Keratinocyte (primary cell): Measurements from ENCODE around the gene BRAT1. TPM values are rescaled to one million over a fixed set of nuclear protein-coding genes. Genes with fewer than 3 reads are reported as not detected.
A peak's percentile ranks its signal among the peaks of the same experiment; 100 is the strongest.

Source experiments
- DNase-seq: peaks from one replicate; pipeline ENCODE4 v3.0.0-alpha.2; 2011; ENCODE audit warnings: low read depth, missing footprints, low spot score
- FAIRE-seq: peaks from 2 replicates; lab custom pipeline; 2011; peaks lifted over from hg19 to GRCh38; lab: Jason Lieb, UNC
- H2AFZ ChIP-seq: 2 replicates; pipeline ENCODE4 v1.6.0; 2012; ENCODE audit warnings: low read length, control low read depth, inconsistent platforms; ENCODE audit not compliant: control insufficient read depth
- H3K27ac ChIP-seq: 2 replicates; pipeline ENCODE4 v1.5.1; 2011; ENCODE audit warnings: low read length; ENCODE audit not compliant: control insufficient read depth, insufficient read depth
- H3K27me3 ChIP-seq: 3 replicates; pipeline ENCODE4 v1.6.0; 2011; ENCODE audit warnings: low read length; ENCODE audit not compliant: control insufficient read depth, insufficient read depth; ENCODE audit errors: extremely low read depth
- H3K36me3 ChIP-seq, 2 experiments: 2 replicates in 1 of 2; 3 replicates in 1 of 2; pipeline ENCODE4 v1.5.1; 2011; ENCODE audit warnings: low read length in 2 of 2, mild to moderate bottlenecking in 1 of 2; ENCODE audit not compliant: control insufficient read depth in 2 of 2, insufficient read depth in 2 of 2; ENCODE audit errors: extremely low read depth in 1 of 2
- H3K4me1 ChIP-seq: 3 replicates; pipeline ENCODE4 v1.5.1; 2011; ENCODE audit warnings: low read length; ENCODE audit not compliant: control insufficient read depth, insufficient read depth; ENCODE audit errors: extremely low read depth
- H3K4me2 ChIP-seq: 3 replicates; pipeline ENCODE4 v1.6.0; 2011; ENCODE audit warnings: low read depth, low read length; ENCODE audit not compliant: control insufficient read depth, insufficient read depth; ENCODE audit errors: extremely low read depth
- H3K4me3 ChIP-seq, 3 experiments: fragments of 200-600 bp in 1 of 3; sonication (generic) in 1 of 3; 2 replicates in 2 of 3; 3 replicates in 1 of 3; pipeline ENCODE4 v1.5.1; 2011 to 2016; ENCODE audit warnings: low read length in 3 of 3, mild to moderate bottlenecking in 3 of 3, control low read depth in 2 of 3, inconsistent platforms in 1 of 3, low read depth in 1 of 3, mixed read lengths in 1 of 3, mixed run types in 1 of 3, moderate library complexity in 1 of 3; ENCODE audit not compliant: control insufficient read depth in 2 of 3, insufficient read depth in 2 of 3; ENCODE audit errors: extremely low read depth in 1 of 3
- H3K79me2 ChIP-seq: 2 replicates; pipeline ENCODE4 v1.6.0; 2012; ENCODE audit warnings: low read length; ENCODE audit not compliant: control insufficient read depth, insufficient read depth
- H3K9ac ChIP-seq: 3 replicates; pipeline ENCODE4 v1.6.0; 2011; ENCODE audit warnings: low read length; ENCODE audit not compliant: control insufficient read depth, insufficient read depth; ENCODE audit errors: extremely low read depth
- H3K9me1 ChIP-seq: 3 replicates; pipeline ENCODE4 v1.6.0; 2011; ENCODE audit warnings: low read length; ENCODE audit not compliant: control insufficient read depth, insufficient read depth; ENCODE audit errors: extremely low read depth
- H3K9me3 ChIP-seq: 2 replicates; pipeline ENCODE4 v1.5.1; 2012; ENCODE audit warnings: low read depth, low read length; ENCODE audit not compliant: control insufficient read depth
- H4K20me1 ChIP-seq: 3 replicates; pipeline ENCODE4 v1.6.0; 2011; ENCODE audit warnings: low read length; ENCODE audit not compliant: control insufficient read depth, insufficient read depth; ENCODE audit errors: extremely low read depth
- EZH2 ChIP-seq: IDR thresholded peaks from one replicate; pipeline ENCODE4 v1.6.1; 2012; ENCODE audit warnings: inconsistent platforms, mild to moderate bottlenecking, low read length, moderate library complexity
- dilution Hi-C: fragments of 300-500 bp; cut with MboI; formaldehyde crosslinking; loops from one replicate; pipeline ENCODE4 v1.7.0; 2020; ENCODE audit warnings: low sequenced_read_pairs; ENCODE audit not compliant: extremely low pct_ligation_motif_present
- polyA plus RNA-seq, 5 experiments: library from polyadenylated mRNA; depleted of rRNA in 3 of 5; stranded (reverse) in 3 of 5; stranded (forward) in 1 of 5; unstranded in 1 of 5; fragments of >200 nt; gene quantifications; 1 replicate in 1 of 5; 2 replicates in 3 of 5; 3 replicates in 1 of 5; pipeline versions ENCODE4 v1.2.1 to v1.2.3, GENCODE V29; 2011 to 2012; ENCODE audit warnings: missing spikeins in 2 of 5, low read depth in 1 of 5, low replicate concordance in 1 of 5
- TF ChIP-seq, protein P1 (sequence below), 3 experiments: IDR thresholded peaks in 1 of 3; conservative IDR thresholded peaks in 1 of 3; optimal IDR thresholded peaks in 1 of 3; 2 replicates in 2 of 3; 3 replicates in 1 of 3; pipeline versions ENCODE3 to v1.5.1; 2011; ENCODE audit warnings: low read length in 3 of 3, mild to moderate bottlenecking in 3 of 3, moderate library complexity in 2 of 3, control low read depth in 1 of 3, inconsistent platforms in 1 of 3; ENCODE audit not compliant: insufficient read depth in 2 of 3; ENCODE audit errors: extremely low read depth in 1 of 3

Gene BRAT1
- polyA plus RNA-seq, 1 donor (not counting 4 experiments of a cell fraction or from before 2014, with no cell fraction given), result 6.4 TPM

DNA sequence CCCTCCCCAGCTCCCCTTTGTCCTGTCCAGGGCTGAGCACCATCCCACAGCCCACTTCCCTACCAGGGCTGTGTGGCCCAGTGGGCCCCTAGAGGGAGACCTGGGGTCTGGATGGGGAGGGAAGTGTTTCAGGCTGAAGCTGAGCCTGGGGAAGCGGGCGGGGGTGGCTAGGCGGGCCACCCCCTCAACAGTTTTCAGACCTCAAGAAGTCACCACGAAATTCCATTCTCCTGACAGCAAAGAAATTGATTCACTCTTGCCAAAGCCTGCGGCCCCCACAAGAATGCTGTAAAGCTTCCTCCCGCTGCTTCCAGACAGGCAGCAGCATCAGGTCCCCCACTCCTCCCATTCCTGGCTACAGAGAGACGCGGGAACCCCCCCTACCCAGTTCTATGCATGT is 38.3 kb downstream of the BRAT1 start:
- H3K9ac ChIP-seq, result no peak overlapping the region
- TF ChIP-seq EZH2, result no peak
- TF ChIP-seq, protein P1, sequence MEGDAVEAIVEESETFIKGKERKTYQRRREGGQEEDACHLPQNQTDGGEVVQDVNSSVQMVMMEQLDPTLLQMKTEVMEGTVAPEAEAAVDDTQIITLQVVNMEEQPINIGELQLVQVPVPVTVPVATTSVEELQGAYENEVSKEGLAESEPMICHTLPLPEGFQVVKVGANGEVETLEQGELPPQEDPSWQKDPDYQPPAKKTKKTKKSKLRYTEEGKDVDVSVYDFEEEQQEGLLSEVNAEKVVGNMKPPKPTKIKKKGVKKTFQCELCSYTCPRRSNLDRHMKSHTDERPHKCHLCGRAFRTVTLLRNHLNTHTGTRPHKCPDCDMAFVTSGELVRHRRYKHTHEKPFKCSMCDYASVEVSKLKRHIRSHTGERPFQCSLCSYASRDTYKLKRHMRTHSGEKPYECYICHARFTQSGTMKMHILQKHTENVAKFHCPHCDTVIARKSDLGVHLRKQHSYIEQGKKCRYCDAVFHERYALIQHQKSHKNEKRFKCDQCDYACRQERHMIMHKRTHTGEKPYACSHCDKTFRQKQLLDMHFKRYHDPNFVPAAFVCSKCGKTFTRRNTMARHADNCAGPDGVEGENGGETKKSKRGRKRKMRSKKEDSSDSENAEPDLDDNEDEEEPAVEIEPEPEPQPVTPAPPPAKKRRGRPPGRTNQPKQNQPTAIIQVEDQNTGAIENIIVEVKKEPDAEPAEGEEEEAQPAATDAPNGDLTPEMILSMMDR (optimal IDR thresholded peaks at IDR 0.05 in 1 of 3, IDR thresholded peaks at IDR 0.05 in 1 of 3, conservative IDR thresholded peaks at IDR 0.05 in 1 of 3; ENCODE audit: extremely low read depth in 1 of 3, insufficient read depth in 2 of 3, low read length in 3 of 3), result no peak
- peaks cover 3% of the 10 kb centered on the region for H4K20me1 ChIP-seq
- H2AFZ ChIP-seq, result no peak overlapping the region
- peaks cover 3% of the 10 kb centered on the region for H3K9me1 ChIP-seq
- dilution Hi-C loops, result no loop called here
- peaks cover 32% of the 10 kb centered on the region for H3K4me1 ChIP-seq
- H3K27ac ChIP-seq, result no peak overlapping the region
- H3K9me3 ChIP-seq, result no peaks in the 10 kb centered on the region
- H3K27me3 ChIP-seq, result peaks cover 7% of the 10 kb centered on the region
- no peaks in the 10 kb centered on the region for H3K36me3 ChIP-seq
- H3K4me2 ChIP-seq, result peak overlapping the region; percentile 35
- FAIRE-seq (no peak), DNase-seq (no peak)
- no peak overlapping the region for H3K4me3 ChIP-seq
- H3K79me2 ChIP-seq, result peaks cover 19% of the 10 kb centered on the region

DNA sequence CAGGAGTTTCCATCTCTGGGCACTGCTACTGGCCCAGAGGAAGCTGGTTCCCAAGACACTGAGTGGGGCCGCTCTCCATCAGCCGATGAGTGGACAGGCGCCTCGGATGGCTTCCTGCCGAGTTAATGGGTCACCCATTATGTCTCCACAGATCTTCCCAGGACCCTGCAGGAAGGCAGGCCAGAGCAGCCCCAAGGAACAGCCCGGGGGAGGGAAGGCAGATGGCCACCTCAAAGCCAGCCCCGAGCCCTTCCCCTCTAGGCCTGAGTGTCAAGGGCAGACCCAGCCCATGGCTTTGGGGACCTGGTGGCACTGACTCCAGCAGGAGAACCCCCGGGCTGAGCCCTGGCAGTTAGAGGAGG is 39.1 kb downstream of the BRAT1 start:
- H3K27me3 ChIP-seq, result peaks cover 10% of the 10 kb centered on the region
- TF ChIP-seq EZH2, result no peak
- TF ChIP-seq, protein P1 (optimal IDR thresholded peaks at IDR 0.05 in 1 of 3, IDR thresholded peaks at IDR 0.05 in 1 of 3, conservative IDR thresholded peaks at IDR 0.05 in 1 of 3; ENCODE audit: extremely low read depth in 1 of 3, insufficient read depth in 2 of 3, low read length in 3 of 3), result no peak
- no peaks in the 10 kb centered on the region for H3K36me3 ChIP-seq
- H3K4me1 ChIP-seq, result peaks cover 24% of the 10 kb centered on the region
- no peak overlapping the region for H3K4me3 ChIP-seq
- H3K27ac ChIP-seq, result no peak overlapping the region
- dilution Hi-C loops, result no loop called here
- no peak overlapping the region for H3K9ac ChIP-seq
- H3K79me2 ChIP-seq, result peaks cover 11% of the 10 kb centered on the region
- H2AFZ ChIP-seq, result no peak overlapping the region
- FAIRE-seq (no peak), DNase-seq (no peak)
- H3K9me1 ChIP-seq, result peaks cover 3% of the 10 kb centered on the region
- no peaks in the 10 kb centered on the region for H3K9me3 ChIP-seq
- H3K4me2 ChIP-seq, result no peak overlapping the region
- H4K20me1 ChIP-seq, result peaks cover 3% of the 10 kb centered on the region
